Effector memory CD8-positive, alpha-beta T cell (primary cell): ENCODE data around the gene NFILZ.

Source experiments
- ATAC-seq: fragments of 150-1000 bp; cut with Tn5 transposase; replicated peaks from 2 replicates; pipeline ENCODE4 v1.10.0; 2021; ENCODE audit warnings: mild to moderate bottlenecking, moderate library complexity
- DNase-seq, 3 experiments: peaks; one replicate each; pipeline ENCODE4 v3.0.0; 2021
- H3K27ac Mint-ChIP-seq, 2 donors: one replicate each; pipeline ENCODE4 v1.8.0; 2022; ENCODE audit warnings: mild to moderate bottlenecking in 2 of 2, mixed read lengths in 2 of 2, moderate library complexity in 2 of 2
- H3K27me3 Mint-ChIP-seq, 2 donors: one replicate each; pipeline ENCODE4 v1.8.0; 2022; ENCODE audit warnings: mixed read lengths in 2 of 2
- H3K36me3 Mint-ChIP-seq: one replicate; pipeline ENCODE4 v1.8.0; 2022; ENCODE audit warnings: mild to moderate bottlenecking, moderate library complexity, mixed read lengths; ENCODE audit not compliant: insufficient read depth
- H3K4me1 Mint-ChIP-seq, 2 donors: one replicate each; pipeline ENCODE4 v1.8.0; 2022; ENCODE audit warnings: low read depth in 2 of 2, mixed read lengths in 2 of 2
- H3K4me3 Mint-ChIP-seq, 2 donors: one replicate each; pipeline ENCODE4 v1.8.0; 2022; ENCODE audit warnings: mild to moderate bottlenecking in 2 of 2, mixed read lengths in 2 of 2, moderate library complexity in 2 of 2
- H3K9me3 Mint-ChIP-seq, 2 donors: one replicate each; pipeline ENCODE4 v1.8.0; 2022; ENCODE audit warnings: mixed read lengths in 2 of 2

Gene NFILZ

GRCh38 chr19:8601796-8602195 is 28.6 kb upstream of the NFILZ start:
- peaks cover 0 to 2% of the 10 kb centered on the region in 2 donors for H3K4me1 Mint-ChIP-seq
- no peak for DNase-seq
- no peak overlapping the region for H3K4me3 Mint-ChIP-seq
- H3K36me3 Mint-ChIP-seq = peaks cover 31% of the 10 kb centered on the region
- no peaks in the 10 kb centered on the region for H3K27me3 Mint-ChIP-seq
- no peak overlapping the region for H3K27ac Mint-ChIP-seq
- no peaks in the 10 kb centered on the region for H3K9me3 Mint-ChIP-seq
- no peak for ATAC-seq

- Mint-ChIP-seq H3K27ac (no peak overlapping the region), H3K4me3 (no peak overlapping the region), H3K4me1 (peaks cover 20 to 30% of the 10 kb centered on the region in 2 donors), H3K27me3 (no peaks in the 10 kb centered on the region), H3K9me3 (no peaks in the 10 kb centered on the region), H3K36me3 (peaks cover 21% of the 10 kb centered on the region)
- DNase-seq = no peak
- no peak for ATAC-seq
Observed at GRCh38 chr19:8605514-8605913, 24.9 kb upstream of the NFILZ start.

- peaks cover 17% of the 10 kb centered on the region for H3K36me3 Mint-ChIP-seq
- H3K9me3 Mint-ChIP-seq = no peaks in the 10 kb centered on the region
- ATAC-seq (no peak), DNase-seq (no peak)
- no peaks in the 10 kb centered on the region for H3K27me3 Mint-ChIP-seq
- no peak overlapping the region for H3K4me3 Mint-ChIP-seq
- peaks cover 26 to 35% of the 10 kb centered on the region in 2 donors for H3K4me1 Mint-ChIP-seq
- peak overlapping the region in 1 of 2 donors; percentile 79 for H3K27ac Mint-ChIP-seq
Observed at GRCh38 chr19:8607386-8607785, 23.0 kb upstream of the NFILZ start.

GRCh38 chr19:8608941-8609278 is 21.5 kb upstream of the NFILZ start:
- peaks cover 9% of the 10 kb centered on the region for H3K36me3 Mint-ChIP-seq
- peaks cover 29 to 42% of the 10 kb centered on the region in 2 donors for H3K4me1 Mint-ChIP-seq
- H3K27ac Mint-ChIP-seq = peak overlapping the region; percentile 70 to 79
- H3K9me3 Mint-ChIP-seq = no peaks in the 10 kb centered on the region
- ATAC-seq (no peak), DNase-seq (no peak)
- H3K4me3 Mint-ChIP-seq = peak overlapping the region; percentile 85 to 90
- H3K27me3 Mint-ChIP-seq = no peaks in the 10 kb centered on the region

- peaks cover 29 to 42% of the 10 kb centered on the region in 2 donors for H3K4me1 Mint-ChIP-seq
- ATAC-seq (peak; percentile 19), DNase-seq (no peak)
- H3K4me3 Mint-ChIP-seq = peak overlapping the region; percentile 85 to 90
- H3K27ac Mint-ChIP-seq = peak overlapping the region; percentile 79 to 91
- no peaks in the 10 kb centered on the region for H3K9me3 Mint-ChIP-seq
- peaks cover 6% of the 10 kb centered on the region for H3K36me3 Mint-ChIP-seq
- no peaks in the 10 kb centered on the region for H3K27me3 Mint-ChIP-seq
Observed at GRCh38 chr19:8609279-8610040, 21.0 kb upstream of the NFILZ start.

- peaks cover 7% of the 10 kb centered on the region for H3K36me3 Mint-ChIP-seq
- peak; percentile 60 for ATAC-seq
Observed at GRCh38 chr19:8610041-8610935, 20.1 kb upstream of the NFILZ start, which contains the start of gene ADAMTS10. Gene ADAMTS10 (minus strand): TSS chr19:8610715. CDS start chr19:8605710, 5,005 bp downstream.

GRCh38 chr19:8610936-8611300 is 19.5 kb upstream of the NFILZ start:
- Mint-ChIP-seq H3K4me3 (peak overlapping the region; percentile 62 to 69), H3K36me3 (peaks cover 7% of the 10 kb centered on the region), H3K27ac (no peak overlapping the region), H3K4me1 (peaks cover 38 to 52% of the 10 kb centered on the region in 2 donors), H3K27me3 (no peaks in the 10 kb centered on the region), H3K9me3 (no peaks in the 10 kb centered on the region)
- DNase-seq = no peak
- ATAC-seq = no peak

More at GRCh38 chr19:8610041-8610935, 20.1 kb upstream of the NFILZ start, which contains the start of gene ADAMTS10:
- Mint-ChIP-seq H3K4me3 (peak within 1 kb of the TSS; percentile 85 to 90), H3K27me3 (no peaks in the 10 kb centered on the region), H3K4me1 (peaks cover 34 to 46% of the 10 kb centered on the region in 2 donors), H3K27ac (peak within 1 kb of the TSS; percentile 79 to 91), H3K9me3 (no peaks in the 10 kb centered on the region)
- peak in 1 of 3 experiments; percentile 36 for DNase-seq

GRCh38 chr19:8611391-8611876 is 19.0 kb upstream of the NFILZ start:
- DNase-seq (no peak), ATAC-seq (no peak)
- H3K27me3 Mint-ChIP-seq = no peaks in the 10 kb centered on the region
- peaks cover 39 to 53% of the 10 kb centered on the region in 2 donors for H3K4me1 Mint-ChIP-seq
- no peak overlapping the region for H3K27ac Mint-ChIP-seq
- peaks cover 7% of the 10 kb centered on the region for H3K36me3 Mint-ChIP-seq
- H3K4me3 Mint-ChIP-seq = peak overlapping the region; percentile 62 to 69
- H3K9me3 Mint-ChIP-seq = no peaks in the 10 kb centered on the region

- no peaks in the 10 kb centered on the region for H3K9me3 Mint-ChIP-seq
- no peaks in the 10 kb centered on the region for H3K27me3 Mint-ChIP-seq
- peak overlapping the region; percentile 65 to 78 for H3K27ac Mint-ChIP-seq
- no peak for DNase-seq
- peaks cover 7% of the 10 kb centered on the region for H3K36me3 Mint-ChIP-seq
- peak overlapping the region; percentile 62 to 71 for H3K4me3 Mint-ChIP-seq
- peak; percentile 29 for ATAC-seq
- peaks cover 37 to 50% of the 10 kb centered on the region in 2 donors for H3K4me1 Mint-ChIP-seq
Observed at GRCh38 chr19:8611877-8612806, 18.3 kb upstream of the NFILZ start.

GRCh38 chr19:8612807-8613171 is 17.6 kb upstream of the NFILZ start:
- no peak for DNase-seq
- Mint-ChIP-seq H3K9me3 (no peaks in the 10 kb centered on the region), H3K36me3 (peaks cover 7% of the 10 kb centered on the region), H3K4me3 (peak overlapping the region; percentile 45 to 71), H3K27ac (peak overlapping the region; percentile 65 to 78), H3K27me3 (no peaks in the 10 kb centered on the region), H3K4me1 (peaks cover 37 to 45% of the 10 kb centered on the region in 2 donors)
- ATAC-seq = peak; percentile 44

GRCh38 chr19:8614455-8614854 is 16.0 kb upstream of the NFILZ start:
- no peaks in the 10 kb centered on the region for H3K27me3 Mint-ChIP-seq
- peaks cover 28 to 31% of the 10 kb centered on the region in 2 donors for H3K4me1 Mint-ChIP-seq
- no peak overlapping the region for H3K27ac Mint-ChIP-seq
- H3K9me3 Mint-ChIP-seq = no peaks in the 10 kb centered on the region
- peaks cover 5% of the 10 kb centered on the region for H3K36me3 Mint-ChIP-seq
- no peak for DNase-seq
- ATAC-seq = no peak
- H3K4me3 Mint-ChIP-seq = no peak overlapping the region

GRCh38 chr19:8615024-8615423 is 15.4 kb upstream of the NFILZ start:
- H3K4me1 Mint-ChIP-seq = peaks cover 23 to 26% of the 10 kb centered on the region in 2 donors
- ATAC-seq = no peak
- peaks cover 1 to 3% of the 10 kb centered on the region in 2 donors for H3K27me3 Mint-ChIP-seq
- no peak for DNase-seq
- peak overlapping the region; percentile 33 to 43 for H3K4me3 Mint-ChIP-seq
- H3K36me3 Mint-ChIP-seq = peaks cover 5% of the 10 kb centered on the region
- no peaks in the 10 kb centered on the region for H3K9me3 Mint-ChIP-seq
- no peak overlapping the region for H3K27ac Mint-ChIP-seq
